ENCODE measurements around the gene PDE2A. TPM values are rescaled to one million over a fixed set of nuclear protein-coding genes. Genes with fewer than 3 reads are reported as not detected.

PDE2A gene
- total RNA-seq, 1 experiment from 2014 or later, result 3.7 TPM

- TF ChIP-seq ZNF512 (CRISPR knock-in tag; IDR thresholded peaks at IDR 0.05; ENCODE audit: borderline replicate concordance), result no peak
- no peak for TF ChIP-seq FOXP1 (CRISPR knock-in tag; IDR thresholded peaks at IDR 0.05; ENCODE audit: borderline replicate concordance)
- TF ChIP-seq ZNF219 (CRISPR knock-in tag; IDR thresholded peaks at IDR 0.05; ENCODE audit: borderline replicate concordance), result no peak
- no peak for TF ChIP-seq ZMAT4 (CRISPR knock-in tag; IDR thresholded peaks at IDR 0.05)
- no peak for TF ChIP-seq JUN (CRISPR knock-in tag; IDR thresholded peaks at IDR 0.05)
- TF ChIP-seq E2F4 (CRISPR knock-in tag; IDR thresholded peaks at IDR 0.05; ENCODE audit: borderline replicate concordance, low read depth), result no peak
- no peak for TF ChIP-seq RORB (CRISPR knock-in tag; IDR thresholded peaks at IDR 0.05)
These were observed 129.6 kb downstream of the PDE2A start (continued) for GRCh38 chr11:72544589-72544988.

DNA sequence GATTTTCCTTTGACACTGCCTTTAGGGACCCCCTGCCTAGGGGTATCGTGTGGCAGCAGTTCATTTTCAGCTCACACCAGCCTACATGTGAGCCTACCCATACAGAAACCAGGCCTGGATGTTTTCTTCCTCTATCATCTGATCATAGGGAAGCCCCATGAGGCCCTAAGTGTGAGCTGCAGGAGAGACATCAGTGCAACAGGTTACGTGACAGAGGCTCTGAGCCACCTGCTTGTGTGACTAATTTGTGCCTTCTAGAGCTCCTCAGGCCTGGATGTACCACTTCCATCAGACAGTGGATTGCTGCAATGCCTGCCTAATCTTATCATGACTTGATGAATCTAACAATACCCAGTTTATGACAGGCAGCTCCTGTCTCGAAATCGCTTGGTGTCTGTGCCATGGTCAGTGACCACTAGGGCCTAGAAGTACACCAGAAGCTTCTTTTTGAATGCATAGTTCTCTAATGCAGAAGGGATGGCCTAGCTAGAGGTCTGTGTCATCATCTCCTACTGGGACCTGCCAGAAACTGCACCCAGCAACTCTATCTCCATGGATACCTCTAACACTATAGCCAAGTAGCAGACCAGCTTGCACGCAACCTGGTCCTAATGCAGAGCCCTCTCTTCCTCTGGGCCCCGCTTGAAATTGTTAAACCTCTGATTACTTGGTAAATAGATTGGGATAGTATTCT lies 130.2 kb downstream of the PDE2A start:
- ATAC-seq (no peak), DNase-seq (ENCODE audit: low spot score) (no peak)
- H3K9me3 Mint-ChIP-seq, result no peaks in the 10 kb centered on the region
- no peaks in the 10 kb centered on the region for H3K36me3 Mint-ChIP-seq
- no peaks in the 10 kb centered on the region for H3K4me1 Mint-ChIP-seq
- H3K4me3 Mint-ChIP-seq, result no peak overlapping the region
- ChIA-PET CTCF (interaction anchor here (0.6 to 11.5 kb wide), 5 partner anchors 10 to 124 kb away, joined by 3 to 215 read pairs (median 5); no protein-coding TSS in a partner anchor), POLR2A (no interaction called here)
- TF ChIP-seq, protein P1, sequence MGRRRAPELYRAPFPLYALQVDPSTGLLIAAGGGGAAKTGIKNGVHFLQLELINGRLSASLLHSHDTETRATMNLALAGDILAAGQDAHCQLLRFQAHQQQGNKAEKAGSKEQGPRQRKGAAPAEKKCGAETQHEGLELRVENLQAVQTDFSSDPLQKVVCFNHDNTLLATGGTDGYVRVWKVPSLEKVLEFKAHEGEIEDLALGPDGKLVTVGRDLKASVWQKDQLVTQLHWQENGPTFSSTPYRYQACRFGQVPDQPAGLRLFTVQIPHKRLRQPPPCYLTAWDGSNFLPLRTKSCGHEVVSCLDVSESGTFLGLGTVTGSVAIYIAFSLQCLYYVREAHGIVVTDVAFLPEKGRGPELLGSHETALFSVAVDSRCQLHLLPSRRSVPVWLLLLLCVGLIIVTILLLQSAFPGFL (CRISPR knock-in tag; IDR thresholded peaks at IDR 0.05; ENCODE audit: borderline replicate concordance), result no peak
- TF ChIP-seq KAT7 (CRISPR knock-in tag; IDR thresholded peaks at IDR 0.05; ENCODE audit: borderline replicate concordance) (no peak), ZNF423 (CRISPR knock-in tag; IDR thresholded peaks at IDR 0.05) (no peak), MAX (CRISPR knock-in tag; IDR thresholded peaks at IDR 0.05) (no peak), MXD4 (CRISPR knock-in tag; IDR thresholded peaks at IDR 0.05; ENCODE audit: borderline replicate concordance) (no peak), CREB1 (CRISPR knock-in tag; IDR thresholded peaks at IDR 0.05) (no peak), TEAD1 (CRISPR knock-in tag; IDR thresholded peaks at IDR 0.05) (no peak), TEAD4 (CRISPR knock-in tag; IDR thresholded peaks at IDR 0.05) (no peak)
- TF ChIP-seq, protein P2, sequence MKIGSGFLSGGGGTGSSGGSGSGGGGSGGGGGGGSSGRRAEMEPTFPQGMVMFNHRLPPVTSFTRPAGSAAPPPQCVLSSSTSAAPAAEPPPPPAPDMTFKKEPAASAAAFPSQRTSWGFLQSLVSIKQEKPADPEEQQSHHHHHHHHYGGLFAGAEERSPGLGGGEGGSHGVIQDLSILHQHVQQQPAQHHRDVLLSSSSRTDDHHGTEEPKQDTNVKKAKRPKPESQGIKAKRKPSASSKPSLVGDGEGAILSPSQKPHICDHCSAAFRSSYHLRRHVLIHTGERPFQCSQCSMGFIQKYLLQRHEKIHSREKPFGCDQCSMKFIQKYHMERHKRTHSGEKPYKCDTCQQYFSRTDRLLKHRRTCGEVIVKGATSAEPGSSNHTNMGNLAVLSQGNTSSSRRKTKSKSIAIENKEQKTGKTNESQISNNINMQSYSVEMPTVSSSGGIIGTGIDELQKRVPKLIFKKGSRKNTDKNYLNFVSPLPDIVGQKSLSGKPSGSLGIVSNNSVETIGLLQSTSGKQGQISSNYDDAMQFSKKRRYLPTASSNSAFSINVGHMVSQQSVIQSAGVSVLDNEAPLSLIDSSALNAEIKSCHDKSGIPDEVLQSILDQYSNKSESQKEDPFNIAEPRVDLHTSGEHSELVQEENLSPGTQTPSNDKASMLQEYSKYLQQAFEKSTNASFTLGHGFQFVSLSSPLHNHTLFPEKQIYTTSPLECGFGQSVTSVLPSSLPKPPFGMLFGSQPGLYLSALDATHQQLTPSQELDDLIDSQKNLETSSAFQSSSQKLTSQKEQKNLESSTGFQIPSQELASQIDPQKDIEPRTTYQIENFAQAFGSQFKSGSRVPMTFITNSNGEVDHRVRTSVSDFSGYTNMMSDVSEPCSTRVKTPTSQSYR (CRISPR knock-in tag; IDR thresholded peaks at IDR 0.05), result no peak
- H3K27ac Mint-ChIP-seq, result no peak overlapping the region
- peaks cover 8% of the 10 kb centered on the region; the same call in 1 of the 2 replicates for H3K27me3 Mint-ChIP-seq (ENCODE audit: low read depth)

Data from WTC11 (cell line).